Brain pericyte (primary cell): Measurements from ENCODE around the gene SLC15A4.
A peak's percentile ranks its signal among the peaks of the same experiment; 100 is the strongest.
"Not testable (repeated sequence)": the region's sequence is repeated elsewhere in the genome, so short reads cannot be mapped to it uniquely, and the experiment has no call there.

Source experiments
- DNase-seq: peaks from one replicate; pipeline ENCODE4 v3.0.0-alpha.2; 2012; ENCODE audit warnings: low read depth, low spot score

Gene SLC15A4

DNA sequence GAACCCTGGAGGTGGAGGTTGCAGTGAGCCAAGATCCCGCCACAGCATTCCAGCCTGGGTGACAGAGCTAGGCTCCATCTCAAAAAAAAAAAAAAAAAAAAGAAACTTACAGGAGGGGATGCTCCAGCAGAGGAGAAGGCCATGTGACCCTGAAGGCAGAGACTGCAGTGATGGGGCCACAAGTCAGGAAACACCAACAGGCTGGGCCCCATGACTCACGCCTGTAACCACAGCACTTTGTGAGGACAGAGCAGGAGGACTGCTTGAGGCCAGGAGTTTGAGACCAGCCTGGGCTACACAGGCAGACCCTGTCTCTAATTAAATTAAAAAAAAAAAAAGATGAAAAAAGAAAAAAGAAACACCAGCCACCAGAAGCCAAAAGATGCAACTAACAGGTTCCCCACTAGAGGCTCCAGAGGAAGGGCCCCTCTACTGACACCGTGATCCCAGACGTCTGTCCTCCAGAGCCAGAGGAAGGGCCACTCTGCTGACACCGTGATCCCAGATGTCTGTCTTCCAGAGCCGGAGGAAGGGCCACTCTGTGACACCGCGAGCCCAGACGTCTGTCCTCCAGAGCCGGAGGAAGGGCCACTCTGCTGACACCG, 20.4 kb upstream of the SLC15A4 start:
- DNase-seq = no peak

DNA sequence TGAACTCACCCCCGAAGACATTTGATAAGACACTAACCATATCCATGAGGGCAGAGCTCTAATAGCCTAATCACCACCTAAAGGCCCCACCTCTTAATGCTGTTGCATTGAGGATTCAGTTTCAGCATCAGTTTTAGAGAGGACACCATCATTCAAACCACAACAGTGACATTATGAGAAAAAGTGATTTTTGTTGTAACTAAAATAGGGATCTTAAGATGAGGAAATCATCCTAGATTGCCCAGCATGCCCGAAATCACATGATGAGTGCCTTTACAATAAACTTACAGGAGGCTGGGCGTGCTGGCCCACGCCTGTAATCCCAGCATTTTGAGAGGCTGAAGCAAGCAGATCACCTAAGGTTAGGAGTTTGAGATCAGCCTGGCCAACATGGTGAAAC, 19.8 kb upstream of the SLC15A4 start:
- no peak for DNase-seq

DNA sequence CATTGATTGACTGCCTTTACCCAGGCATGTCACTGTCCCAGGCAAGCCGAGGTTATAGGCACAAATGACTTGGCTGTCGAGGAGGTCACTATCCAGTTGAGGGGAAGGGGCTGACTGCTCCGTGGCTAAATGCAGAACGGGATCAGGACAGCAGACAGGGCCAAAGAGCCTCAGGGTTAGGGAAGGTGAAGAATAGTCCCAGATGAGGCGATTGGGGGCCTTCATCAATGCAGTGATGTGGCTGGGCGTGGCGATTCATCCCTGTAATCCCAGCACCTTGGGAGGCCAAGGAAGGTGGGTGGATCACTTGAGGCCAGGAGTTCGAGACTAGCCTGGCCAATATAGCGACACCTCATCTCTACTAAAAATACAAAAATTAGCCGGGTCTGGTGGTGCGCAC, 18.8 kb upstream of the SLC15A4 start:
- no peak for DNase-seq

DNA sequence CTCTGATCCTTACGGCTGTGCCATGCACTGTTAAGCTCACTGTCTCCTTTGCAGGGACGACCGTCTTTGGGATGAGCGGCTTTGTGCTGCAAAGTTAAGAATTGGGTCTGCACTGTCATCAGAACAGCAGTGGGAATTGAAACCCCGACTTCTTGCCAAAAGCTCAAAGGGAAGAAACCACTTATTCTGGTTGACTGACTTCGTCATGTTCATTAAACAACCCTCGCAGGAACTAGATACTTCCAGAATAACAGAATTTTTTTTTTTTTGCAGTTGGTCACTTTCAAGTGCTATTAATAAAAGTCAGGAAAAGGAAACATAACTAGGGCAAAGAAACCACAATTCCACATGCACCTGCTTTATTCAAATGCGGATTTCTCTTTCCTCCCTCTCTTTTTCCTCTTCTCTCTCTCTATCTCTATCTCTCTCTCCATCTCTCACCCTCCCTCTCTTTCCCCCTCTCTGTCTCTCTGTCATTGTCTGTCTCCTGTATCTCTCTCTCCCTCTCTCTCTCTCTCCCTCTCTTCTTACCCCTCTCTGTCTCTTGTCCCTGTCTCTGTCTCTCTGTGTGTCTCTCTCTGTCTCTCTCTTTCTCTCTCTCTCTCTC, 17.2 kb upstream of the SLC15A4 start:
- DNase-seq = no peak

DNA sequence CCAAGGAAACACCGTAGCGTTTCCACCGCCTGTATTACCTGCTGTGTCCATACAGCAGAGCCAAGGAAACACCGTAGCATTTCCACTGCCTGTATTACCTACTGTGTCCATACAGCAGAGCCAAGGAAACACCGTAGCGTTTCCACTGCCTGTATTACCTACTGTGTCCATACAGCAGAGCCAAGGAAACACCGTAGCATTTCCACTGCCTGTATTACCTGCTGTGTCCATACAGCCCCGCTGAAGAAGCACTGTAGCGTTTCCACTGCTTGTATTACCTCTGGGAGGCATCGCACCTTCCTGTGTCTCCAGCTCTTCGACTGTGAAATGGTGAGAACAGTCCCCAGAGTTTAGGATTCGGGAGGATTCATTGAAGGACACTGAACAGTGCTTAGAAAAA, 16.1 kb upstream of the SLC15A4 start:
- not testable (repeated sequence) for DNase-seq

DNA sequence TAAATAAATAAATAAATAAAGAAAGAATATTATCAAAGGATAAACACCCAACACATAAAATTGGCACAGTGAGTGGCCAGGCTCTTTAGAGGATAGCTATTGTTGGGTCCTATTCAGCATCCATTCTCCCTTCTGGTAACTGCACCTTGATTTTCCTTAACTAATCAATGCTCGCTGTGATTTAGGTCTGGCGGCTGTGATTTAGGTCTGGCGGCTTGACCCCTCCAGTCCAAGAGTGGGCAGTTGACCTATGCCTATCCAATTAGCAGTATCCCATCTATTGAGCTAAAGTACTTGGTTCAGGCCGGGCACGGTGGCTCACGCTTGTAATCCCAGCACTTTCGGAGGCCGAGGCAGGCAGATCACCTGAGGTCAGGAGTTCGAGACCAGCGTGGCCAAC, 9.7 kb upstream of the SLC15A4 start:
- DNase-seq = no peak

DNA sequence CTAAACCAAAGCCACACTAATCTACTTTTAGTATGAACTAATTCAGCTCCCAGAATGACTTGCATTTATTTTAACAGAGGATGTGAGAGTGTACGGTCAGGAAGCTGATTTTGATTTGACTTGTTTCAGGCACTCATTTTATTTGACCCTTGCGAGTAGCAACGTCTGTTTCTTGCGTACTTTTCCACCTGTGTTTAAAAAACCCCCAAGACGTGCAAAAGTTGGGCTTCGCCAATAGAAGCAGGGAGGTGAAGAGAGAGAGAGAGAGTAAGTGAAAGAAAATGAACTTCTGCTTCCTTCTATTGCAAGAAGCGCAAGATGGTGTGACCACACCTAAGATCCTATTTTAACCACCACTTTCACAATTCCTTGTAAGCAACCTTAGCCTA, 6.7 kb upstream of the SLC15A4 start:
- no peak for DNase-seq

DNA sequence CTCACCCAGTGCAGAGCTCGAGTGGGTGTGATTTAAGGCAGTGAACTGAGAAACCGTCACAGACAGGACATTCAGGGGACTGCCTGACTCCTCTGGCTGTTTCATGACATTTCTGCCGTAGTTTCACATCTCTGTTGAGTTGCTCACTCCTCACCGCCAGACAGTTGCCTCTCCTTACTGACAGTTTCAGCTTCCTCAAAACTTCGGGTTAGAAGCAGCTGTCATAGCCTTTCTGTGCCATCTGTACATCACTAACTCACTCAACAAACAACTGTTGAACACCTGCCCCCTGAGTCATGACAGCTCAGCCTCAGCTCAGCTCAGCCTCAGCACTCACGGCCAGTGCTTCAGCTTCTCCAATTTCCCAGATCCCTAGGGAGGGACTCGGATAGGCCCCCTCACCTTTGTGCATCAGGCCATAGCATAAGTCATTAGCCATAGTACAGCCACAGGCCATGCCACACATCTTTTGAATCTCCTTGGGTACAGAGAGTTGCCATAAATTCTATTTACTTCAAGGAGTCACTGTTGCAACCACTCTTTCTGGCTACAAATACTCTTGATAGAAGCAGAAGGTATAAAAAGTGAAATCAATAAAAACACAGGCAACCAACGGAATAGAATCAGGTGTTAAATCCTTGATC, 6.2 kb upstream of the SLC15A4 start:
- DNase-seq = no peak

DNA sequence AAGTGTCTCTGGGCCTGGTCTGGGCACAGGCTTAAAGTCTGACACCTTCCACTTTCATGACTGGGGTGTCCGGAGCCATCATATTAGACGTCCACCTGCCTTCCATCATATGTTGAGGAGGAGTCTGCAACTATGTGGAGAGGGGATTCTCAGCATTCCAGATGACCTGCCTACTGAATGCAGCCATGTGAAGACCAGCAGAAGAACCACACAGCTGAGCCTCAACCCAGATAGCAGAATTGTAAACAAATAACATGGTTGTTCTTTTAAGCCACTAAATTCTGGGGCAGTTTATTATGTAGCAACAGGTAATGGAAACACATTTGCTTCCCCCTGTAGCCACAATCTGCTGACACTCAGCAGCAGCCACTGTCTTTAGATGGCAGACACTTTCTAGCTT, 4.0 kb upstream of the SLC15A4 start:
- DNase-seq = no peak

DNA sequence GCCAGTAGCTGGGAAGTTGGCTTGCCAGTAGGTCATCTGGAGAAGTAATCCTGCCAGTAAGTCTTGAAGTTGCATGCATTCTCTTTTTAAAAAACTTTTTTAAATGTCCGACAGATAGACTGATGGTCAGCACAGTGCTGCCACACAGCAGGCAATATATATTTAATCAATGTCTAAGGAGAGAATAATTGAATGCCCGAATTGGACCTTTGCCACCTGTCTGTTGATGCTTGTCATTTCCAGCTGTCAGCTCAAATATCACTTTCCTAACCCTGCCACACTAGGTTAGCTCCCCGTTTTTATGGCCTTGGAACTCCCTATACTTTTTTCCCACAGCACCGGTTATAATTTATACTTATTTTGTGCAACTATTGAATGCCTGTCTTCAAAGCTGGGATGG, 2.1 kb upstream of the SLC15A4 start:
- no peak for DNase-seq

DNA sequence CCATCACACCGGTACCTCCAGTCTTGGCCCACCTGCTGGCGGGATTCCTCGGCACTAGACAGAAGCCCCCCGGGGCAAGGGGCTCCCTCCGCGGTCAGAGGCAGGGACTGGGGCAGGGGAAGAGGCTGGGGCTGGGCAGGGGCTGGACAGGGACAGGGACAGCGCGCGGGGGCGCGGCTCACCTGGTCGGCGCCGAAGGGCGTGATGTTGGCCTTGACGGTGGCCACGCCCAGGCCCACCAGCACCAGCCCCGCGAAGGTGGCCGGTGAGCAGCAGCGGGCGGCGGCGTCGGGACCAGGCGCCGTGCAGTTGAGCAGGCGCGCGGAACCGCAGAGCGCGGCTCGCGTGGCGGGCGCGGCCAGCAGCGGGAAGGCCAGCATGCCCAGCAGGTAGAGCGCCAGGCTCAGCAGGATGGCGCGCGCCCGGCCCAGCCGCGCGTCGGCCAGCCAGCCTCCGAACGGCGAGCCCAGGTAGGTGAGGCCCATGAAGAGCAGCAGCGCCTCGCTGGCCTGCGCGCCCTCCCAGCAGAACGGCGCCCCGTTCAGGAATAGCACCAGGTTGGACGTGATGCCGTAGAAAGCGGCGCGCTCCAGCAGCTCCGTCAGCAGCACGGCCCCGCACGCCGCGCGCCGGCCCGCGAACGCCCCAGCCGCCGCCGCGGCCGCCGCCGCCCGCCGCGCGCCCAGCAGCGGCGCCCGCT, 392 bp downstream of the SLC15A4 start:
- DNase-seq = no peak

DNA sequence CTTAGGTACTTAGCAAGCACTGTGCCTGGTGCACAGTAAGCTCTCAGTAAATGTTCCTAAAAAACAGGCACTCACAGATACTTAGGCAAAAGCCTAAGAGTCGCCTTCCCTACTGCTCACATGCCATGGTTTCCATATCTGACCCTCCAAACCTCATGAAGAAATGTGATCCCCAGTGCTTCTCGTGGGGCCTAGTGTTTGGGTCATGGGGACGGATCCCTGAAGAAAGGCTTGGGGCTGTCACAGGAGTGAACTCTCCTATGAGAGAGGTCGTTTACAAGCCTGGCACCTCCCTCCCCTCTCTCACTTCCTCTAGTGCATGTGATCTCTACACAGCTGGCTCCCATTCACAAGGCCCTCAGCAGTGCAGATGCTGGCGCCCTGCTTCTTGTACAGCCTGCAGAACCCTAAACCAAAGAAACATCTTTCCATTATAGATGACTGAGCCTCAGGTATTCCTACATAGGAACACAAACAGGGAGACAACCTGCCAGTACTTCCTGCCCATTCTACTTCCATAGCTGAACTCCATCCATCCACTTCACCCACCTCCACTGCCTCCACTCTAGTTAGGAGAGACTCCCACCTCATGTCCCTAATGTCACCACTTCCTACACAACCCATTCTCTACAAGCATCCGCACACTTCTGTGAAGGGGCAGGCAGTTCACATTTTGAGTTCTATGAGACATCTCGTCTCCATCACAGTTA, 2.9 kb downstream of the SLC15A4 start:
- DNase-seq = no peak

DNA sequence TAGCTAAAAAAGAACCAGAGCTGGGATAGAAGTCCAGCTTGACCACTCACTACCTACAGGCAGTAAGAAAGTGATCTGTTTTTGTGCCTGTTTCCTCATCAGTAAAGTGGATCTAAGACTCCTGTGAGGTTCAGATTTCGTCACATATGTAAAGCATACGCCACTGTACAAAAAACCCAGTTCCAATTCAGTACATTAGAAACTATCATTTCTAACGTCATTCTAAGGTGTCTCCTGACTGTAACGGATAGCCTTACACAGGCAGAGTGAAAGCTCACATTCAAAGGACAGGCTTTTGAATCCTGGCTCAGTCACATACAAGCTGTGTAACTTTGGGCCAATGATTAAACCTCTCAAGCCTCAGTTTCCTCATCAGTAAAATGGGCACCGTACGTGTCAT, 3.5 kb downstream of the SLC15A4 start:
- no peak for DNase-seq

DNA sequence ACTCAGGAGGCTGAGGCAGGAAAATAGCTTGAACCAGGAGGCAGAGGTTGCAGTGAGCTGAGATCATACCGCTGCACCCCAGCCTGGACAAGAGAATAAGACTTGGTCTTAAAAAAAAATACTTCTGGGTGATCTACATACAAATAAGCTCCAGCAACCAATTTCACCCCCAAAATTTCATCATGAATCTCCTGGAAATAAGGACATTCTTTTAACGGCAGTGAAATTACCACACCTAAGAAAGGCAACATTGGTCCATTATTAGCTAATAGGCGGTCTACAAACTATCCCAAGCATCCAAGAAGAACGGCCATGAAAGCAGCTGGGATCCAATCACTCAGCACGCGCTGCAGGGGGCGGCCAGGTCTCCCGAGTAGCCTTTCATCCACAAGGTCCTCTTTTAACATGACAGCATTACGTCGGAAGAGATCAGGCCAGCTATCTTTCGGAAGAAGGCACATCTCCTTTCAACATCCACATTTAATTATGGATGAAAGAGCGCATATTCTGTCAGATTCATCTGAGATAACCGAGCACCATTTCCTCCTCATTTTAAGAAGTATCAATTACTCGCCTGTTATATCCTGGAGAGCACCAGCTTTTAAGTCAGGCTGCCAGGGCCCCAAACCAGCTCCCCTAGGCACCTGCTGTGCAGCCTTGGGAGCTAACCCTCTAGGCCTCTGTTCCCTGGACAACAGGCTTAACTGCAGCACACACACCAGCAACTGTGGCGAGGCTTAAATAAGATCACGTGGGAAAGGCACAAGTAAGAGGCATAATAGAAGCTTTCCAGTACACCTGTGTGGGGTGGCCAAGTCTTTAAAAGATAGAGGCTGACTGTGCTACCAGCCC, 4.2 kb downstream of the SLC15A4 start:
- DNase-seq = no peak

DNA sequence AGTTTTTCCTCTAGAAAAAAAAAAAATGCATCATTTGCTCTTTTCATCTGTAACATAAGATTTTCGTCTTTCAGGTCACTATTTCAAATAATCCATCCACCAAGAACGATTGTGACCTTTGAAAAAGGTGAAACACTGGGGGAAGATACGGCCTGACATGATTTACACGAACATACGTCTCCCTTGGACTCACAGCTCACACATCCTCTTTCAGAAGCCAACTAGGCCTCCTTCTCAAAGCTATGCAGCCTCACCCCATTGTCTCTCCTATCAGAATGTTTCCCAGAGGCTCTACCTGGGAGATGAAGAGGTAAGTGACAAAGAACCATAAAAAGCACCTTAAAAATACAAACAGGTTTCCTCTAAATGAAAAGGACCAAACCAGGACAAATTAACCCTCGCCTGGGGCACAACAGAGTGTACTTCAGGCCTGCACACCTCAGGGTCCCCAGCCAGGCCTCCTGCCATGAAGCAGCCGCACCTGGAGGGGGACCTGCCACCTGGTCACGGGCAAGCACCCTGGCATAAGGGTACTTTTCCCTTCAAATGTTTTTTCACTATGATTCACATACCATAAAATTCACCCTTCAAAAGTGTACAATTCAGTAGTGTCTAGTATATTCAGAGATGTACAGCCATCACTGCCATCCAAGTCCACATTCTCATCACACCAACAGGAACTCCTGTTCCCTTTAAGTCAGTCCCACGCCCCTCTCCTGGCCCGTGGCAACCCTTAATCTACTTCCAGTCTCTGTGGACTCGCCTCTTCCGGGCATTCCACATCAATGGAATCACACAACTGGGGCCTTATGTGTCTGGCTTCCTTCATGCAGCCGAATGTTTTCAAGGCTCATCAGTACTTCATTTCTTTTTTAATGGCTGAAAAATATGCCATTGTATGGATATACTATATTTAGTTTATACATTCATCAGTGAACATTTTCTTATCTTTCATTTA, 5.4 kb downstream of the SLC15A4 start:
- no peak for DNase-seq

DNA sequence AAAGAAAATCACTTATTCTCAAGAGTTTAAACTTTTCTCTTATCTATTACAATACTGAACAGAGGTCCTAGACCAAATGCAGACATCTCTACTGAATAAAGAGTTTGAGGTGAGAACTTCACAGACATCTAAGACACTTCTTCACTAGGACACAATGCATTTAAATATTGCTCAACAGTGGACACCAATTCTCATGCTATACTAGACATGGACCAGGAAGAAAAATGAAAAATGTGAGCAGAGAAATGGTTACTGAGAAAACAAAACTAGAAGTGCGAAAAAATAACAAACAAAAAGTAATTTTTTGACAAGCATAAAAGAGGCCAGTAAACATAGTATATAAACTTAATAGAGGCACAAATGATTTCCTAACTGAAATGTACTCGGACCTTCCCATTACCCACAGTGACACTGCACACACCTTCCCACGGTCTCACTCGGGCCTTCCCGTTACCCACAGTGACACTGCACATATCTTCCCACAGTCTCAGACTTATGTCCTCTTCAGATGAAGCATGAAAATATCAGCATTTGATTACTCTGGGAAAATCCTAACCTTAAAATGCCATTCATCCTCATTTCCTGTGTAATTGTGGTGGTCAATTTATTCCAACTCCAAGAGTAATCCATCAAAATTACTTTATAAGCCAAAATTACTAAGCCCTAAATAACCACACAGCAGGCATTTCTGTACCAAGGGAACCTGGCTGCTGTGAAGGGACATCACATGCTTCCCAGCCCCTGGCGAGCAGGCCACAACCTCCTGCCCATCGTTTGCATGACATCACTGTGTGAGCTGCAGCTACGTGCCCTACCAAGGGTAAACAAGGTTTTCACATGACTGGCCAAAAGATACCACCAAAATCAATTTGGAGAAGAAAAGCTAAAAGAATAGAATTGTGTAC, 6.4 kb downstream of the SLC15A4 start:
- DNase-seq = peak; percentile 69

DNA sequence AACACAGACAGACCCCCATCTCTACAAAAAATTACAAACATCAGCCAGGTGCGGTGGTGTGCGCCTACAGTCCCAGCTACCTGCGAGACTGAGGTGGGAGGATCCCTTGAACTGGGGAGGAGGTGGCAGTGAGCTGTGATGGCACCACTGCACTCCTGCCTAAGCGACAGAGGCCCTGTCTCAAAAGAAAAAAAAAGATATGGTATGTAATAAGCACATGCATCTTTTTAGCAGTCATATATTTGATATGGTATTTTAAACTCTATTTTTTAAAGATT, 7.2 kb downstream of the SLC15A4 start:
- no peak for DNase-seq

DNA sequence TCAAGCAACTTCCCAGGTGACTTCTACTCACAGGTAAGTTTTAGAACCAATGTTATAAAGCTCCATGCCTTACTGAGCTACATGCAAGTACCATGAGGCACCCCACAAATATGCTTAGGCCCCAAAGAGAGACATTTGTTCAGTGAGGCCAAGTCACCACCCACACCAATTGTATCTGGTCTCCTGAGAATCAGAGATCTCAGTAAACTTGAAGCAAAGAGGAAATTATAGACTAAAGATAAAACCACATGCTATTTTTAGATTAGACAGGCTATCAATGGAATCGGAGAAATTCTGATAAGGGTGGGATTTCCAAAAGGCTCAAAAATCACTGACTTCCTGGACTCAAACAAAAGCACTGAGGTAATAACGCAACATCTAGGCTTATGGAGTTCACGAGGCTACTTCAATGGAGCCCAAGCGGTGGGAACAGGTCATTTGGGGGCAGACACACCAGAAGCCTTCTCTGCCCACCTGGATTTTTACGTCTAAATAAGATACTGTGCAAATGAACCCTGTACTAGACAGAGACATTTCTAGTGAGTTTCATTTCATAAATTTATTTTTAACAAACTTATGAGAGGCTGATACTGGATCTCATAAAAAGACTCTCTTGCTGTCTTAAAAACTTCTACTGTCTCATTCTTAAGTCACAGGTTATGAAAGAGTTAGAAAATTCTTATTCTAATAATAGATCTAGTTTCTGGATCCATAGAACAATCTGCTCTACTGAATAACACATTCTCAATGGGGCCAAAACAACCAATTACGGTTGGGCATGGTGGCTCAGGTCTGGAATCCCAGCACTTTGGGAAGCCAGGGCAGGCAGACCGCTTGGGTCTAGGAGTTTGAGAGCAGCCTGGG, 7.7 kb downstream of the SLC15A4 start:
- DNase-seq = no peak
